Endothelial cell (in vitro differentiated cells): ENCODE measurements around the gene JOSD1. TPM values are rescaled to one million over a fixed set of nuclear protein-coding genes. Genes with fewer than 3 reads are reported as not detected.
A peak's percentile ranks its signal among the peaks of the same experiment; 100 is the strongest.

Source experiments
- DNase-seq: peaks from one replicate; pipeline ENCODE4 v3.0.0; 2021; ENCODE audit warnings: low spot score
- H3K27ac Mint-ChIP-seq: one replicate; pipeline ENCODE4 v1.8.0; 2021; ENCODE audit warnings: mixed read lengths, inconsistent platforms; ENCODE audit not compliant: unreplicated experiment
- H3K27me3 Mint-ChIP-seq: one replicate; pipeline ENCODE4 v1.8.0; 2021; ENCODE audit warnings: mild to moderate bottlenecking, moderate library complexity, mixed read lengths, inconsistent platforms; ENCODE audit not compliant: unreplicated experiment
- H3K36me3 Mint-ChIP-seq: one replicate; pipeline ENCODE4 v1.8.0; 2021; ENCODE audit warnings: mild to moderate bottlenecking, low read depth, mixed read lengths, inconsistent platforms; ENCODE audit not compliant: unreplicated experiment
- H3K4me1 Mint-ChIP-seq: one replicate; pipeline ENCODE4 v1.8.0; 2021; ENCODE audit warnings: mild to moderate bottlenecking, mixed read lengths, inconsistent platforms; ENCODE audit not compliant: unreplicated experiment
- H3K4me3 Mint-ChIP-seq: one replicate; pipeline ENCODE4 v1.8.0; 2021; ENCODE audit warnings: mild to moderate bottlenecking, mixed read lengths, inconsistent platforms; ENCODE audit not compliant: unreplicated experiment
- H3K9me3 Mint-ChIP-seq: one replicate; pipeline ENCODE4 v1.8.0; 2021; ENCODE audit warnings: mixed read lengths, inconsistent platforms; ENCODE audit not compliant: unreplicated experiment
- CTCF ChIP-seq: fragments of 200-600 bp; sonication (generic); IDR thresholded peaks from one replicate; pipeline ENCODE4 v1.5.0; 2021; ENCODE audit warnings: antibody characterized with exemption; ENCODE audit not compliant: unreplicated experiment
- total RNA-seq: library from RNA; stranded (reverse); fragmentation: NEBNext Ultra II Directional; extraction: Animal tissue kit (Norgen Biotek cat#: 25700); gene quantifications from one replicate; pipeline ENCODE4 v1.2.1, GENCODE V29; 2021; ENCODE audit not compliant: unreplicated experiment

JOSD1 gene
- total RNA-seq, 1 donor from 2014 or later, result 49.6 TPM

- no peak for DNase-seq
- H3K9me3 Mint-ChIP-seq, result no peaks in the 10 kb centered on the region
- TF ChIP-seq CTCF, result no peak
- H3K27me3 Mint-ChIP-seq, result no peaks in the 10 kb centered on the region
- peaks cover 39% of the 10 kb centered on the region for H3K36me3 Mint-ChIP-seq
- H3K27ac Mint-ChIP-seq, result no peak overlapping the region
- peaks cover 45% of the 10 kb centered on the region for H3K4me1 Mint-ChIP-seq
- H3K4me3 Mint-ChIP-seq, result no peak overlapping the region
These were observed 5.8 kb downstream of the JOSD1 start for GRCh38 chr22:38694940-38695339.

- no peak for TF ChIP-seq CTCF
- Mint-ChIP-seq H3K4me3 (no peak overlapping the region), H3K27me3 (no peaks in the 10 kb centered on the region), H3K9me3 (no peaks in the 10 kb centered on the region), H3K27ac (peak overlapping the region; percentile 30), H3K4me1 (peaks cover 38% of the 10 kb centered on the region), H3K36me3 (peaks cover 45% of the 10 kb centered on the region)
- no peak for DNase-seq
These were observed 6.7 kb downstream of the JOSD1 start for GRCh38 chr22:38694049-38694448.

GRCh38 chr22:38689651-38690050 is 11.1 kb downstream of the JOSD1 start:
- no peaks in the 10 kb centered on the region for H3K9me3 Mint-ChIP-seq

GRCh38 chr22:38685761-38686160 is 15.0 kb downstream of the JOSD1 start:
- H3K4me3 Mint-ChIP-seq, result no peak overlapping the region
- peaks cover 4% of the 10 kb centered on the region for H3K4me1 Mint-ChIP-seq
- no peak for TF ChIP-seq CTCF
- DNase-seq, result no peak
- peaks cover 6% of the 10 kb centered on the region for H3K27me3 Mint-ChIP-seq
- H3K36me3 Mint-ChIP-seq, result peaks cover 39% of the 10 kb centered on the region
- H3K9me3 Mint-ChIP-seq, result no peaks in the 10 kb centered on the region
- no peak overlapping the region for H3K27ac Mint-ChIP-seq

More at GRCh38 chr22:38689651-38690050, 11.1 kb downstream of the JOSD1 start:
- Mint-ChIP-seq H3K27ac (no peak overlapping the region), H3K36me3 (peaks cover 35% of the 10 kb centered on the region), H3K4me1 (peaks cover 13% of the 10 kb centered on the region), H3K4me3 (no peak overlapping the region), H3K27me3 (no peaks in the 10 kb centered on the region)
- TF ChIP-seq CTCF, result no peak
- no peak for DNase-seq

GRCh38 chr22:38684895-38685294 is 15.8 kb downstream of the JOSD1 start:
- Mint-ChIP-seq H3K27me3 (peaks cover 6% of the 10 kb centered on the region), H3K4me1 (peaks cover 4% of the 10 kb centered on the region), H3K36me3 (peaks cover 39% of the 10 kb centered on the region), H3K27ac (no peak overlapping the region), H3K4me3 (no peak overlapping the region), H3K9me3 (no peaks in the 10 kb centered on the region)
- DNase-seq, result no peak
- no peak for TF ChIP-seq CTCF
